Stimulated activated naive CD4-positive, alpha-beta T cell (primary cell): Measurements from ENCODE around the gene UGT3A1.
"Not testable (repeated sequence)": the region's sequence is repeated elsewhere in the genome, so short reads cannot be mapped to it uniquely, and the experiment has no call there.

Experiments used
- DNase-seq, 6 experiments: peaks; one replicate each; lab custom pipeline; 2025; lab: John Stamatoyannopoulos, UW

UGT3A1 gene, protein sequence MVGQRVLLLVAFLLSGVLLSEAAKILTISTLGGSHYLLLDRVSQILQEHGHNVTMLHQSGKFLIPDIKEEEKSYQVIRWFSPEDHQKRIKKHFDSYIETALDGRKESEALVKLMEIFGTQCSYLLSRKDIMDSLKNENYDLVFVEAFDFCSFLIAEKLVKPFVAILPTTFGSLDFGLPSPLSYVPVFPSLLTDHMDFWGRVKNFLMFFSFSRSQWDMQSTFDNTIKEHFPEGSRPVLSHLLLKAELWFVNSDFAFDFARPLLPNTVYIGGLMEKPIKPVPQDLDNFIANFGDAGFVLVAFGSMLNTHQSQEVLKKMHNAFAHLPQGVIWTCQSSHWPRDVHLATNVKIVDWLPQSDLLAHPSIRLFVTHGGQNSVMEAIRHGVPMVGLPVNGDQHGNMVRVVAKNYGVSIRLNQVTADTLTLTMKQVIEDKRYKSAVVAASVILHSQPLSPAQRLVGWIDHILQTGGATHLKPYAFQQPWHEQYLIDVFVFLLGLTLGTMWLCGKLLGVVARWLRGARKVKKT

DNA sequence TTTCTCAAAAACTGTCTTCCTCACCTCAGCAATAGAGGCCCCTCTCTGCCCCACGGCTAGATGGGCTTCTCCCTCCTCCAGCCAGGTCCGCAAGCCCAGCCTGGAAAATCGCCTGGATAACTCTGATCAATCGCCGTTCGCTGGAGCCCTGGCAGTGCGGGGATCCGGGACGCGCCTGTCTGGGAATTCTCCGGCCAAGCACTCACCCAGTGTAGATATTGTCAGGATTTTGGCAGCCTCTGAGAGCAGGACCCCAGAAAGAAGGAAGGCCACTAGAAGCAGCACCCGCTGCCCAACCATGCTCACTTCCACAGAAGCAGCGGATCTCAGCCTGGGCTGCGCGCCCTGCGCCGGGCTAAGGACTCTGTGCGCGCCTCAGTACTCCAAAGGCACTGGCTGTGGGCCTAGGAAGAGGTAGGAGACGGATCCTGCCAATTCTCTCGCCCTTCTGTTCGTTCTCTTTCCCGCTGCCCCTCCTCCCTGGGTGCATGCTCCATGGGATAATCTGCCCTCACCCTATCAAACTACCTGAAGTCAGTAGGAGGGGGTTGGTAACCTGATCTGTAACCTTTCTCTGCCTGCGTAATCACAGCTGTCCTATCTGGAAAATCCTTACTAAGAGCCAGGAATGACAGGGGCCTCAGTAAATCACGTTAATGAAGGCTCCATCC is at the start of gene UGT3A1:
Gene UGT3A1, minus strand, starts transcription at position 450 of the 671 bp plus-strand sequence. Its CDS starts 150 bp downstream, at position 300.
- no peak for DNase-seq

DNA sequence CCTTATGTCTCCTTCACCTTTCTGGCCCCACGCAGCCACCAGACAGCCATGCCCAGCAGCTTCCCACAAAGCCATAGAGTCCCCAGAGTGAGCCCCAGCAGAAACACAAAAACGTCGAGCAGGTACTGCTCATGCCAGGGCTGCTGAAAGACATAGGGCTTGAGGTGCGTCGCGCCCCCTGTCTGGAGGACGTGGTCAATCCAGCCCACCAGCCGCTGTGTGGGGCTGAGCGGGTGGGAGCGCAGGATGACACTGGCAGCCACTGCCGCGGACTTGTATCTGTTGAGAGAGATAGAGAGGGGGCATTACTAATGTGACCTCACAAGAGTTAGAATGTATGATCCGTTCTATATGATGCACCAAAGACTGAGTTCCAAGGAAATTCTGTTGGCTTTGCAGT is 44.5 kb upstream of the UGT3A1 start:
- DNase-seq = no peak

DNA sequence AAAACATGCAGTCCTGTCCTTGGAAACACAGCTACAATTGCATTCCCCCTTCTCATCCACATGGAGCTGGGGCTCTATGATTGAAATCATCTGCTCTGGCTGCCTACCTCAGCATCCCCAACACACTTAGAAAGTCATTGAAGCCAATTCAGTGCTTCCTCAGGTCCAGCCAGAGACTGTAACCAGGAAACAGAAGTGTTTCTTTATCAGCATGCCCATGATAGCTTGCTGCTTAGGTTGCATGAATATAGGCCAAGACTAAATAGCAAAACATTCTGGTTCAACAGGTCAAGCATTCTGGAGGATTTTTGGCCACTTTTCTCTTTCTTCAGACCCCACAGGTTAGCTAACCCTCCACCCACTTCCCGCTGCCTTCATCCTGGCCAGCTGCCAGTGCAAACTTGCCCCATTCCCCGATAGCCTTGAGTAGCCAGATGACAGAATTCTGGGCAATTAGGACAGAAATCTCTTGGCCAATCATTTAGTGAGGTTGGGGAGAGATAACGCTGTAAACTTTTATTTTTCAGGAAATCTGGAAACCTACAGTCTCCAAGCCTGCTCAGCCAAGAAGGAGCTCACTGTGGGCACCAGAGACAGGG is 43.4 kb upstream of the UGT3A1 start:
- not testable (repeated sequence) for DNase-seq

DNA sequence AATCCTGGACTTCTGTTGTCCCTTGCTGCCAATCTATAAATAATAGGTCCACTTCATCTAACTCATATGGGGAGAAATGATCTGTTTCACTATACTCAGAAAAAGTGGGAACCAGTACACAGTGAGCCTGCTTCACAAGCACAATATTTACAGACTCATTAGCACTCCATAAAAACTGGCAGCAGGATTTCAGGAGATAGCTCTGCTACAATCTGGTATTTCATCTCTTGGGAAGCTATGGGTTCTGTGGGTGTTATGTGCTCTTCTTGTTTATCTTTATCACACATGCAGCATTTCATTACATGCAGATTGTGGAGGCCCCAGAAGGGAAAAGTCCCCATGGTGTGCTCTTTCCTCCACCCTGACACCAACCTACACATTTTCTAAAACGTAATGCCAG is 42.3 kb upstream of the UGT3A1 start:
- DNase-seq = no peak

DNA sequence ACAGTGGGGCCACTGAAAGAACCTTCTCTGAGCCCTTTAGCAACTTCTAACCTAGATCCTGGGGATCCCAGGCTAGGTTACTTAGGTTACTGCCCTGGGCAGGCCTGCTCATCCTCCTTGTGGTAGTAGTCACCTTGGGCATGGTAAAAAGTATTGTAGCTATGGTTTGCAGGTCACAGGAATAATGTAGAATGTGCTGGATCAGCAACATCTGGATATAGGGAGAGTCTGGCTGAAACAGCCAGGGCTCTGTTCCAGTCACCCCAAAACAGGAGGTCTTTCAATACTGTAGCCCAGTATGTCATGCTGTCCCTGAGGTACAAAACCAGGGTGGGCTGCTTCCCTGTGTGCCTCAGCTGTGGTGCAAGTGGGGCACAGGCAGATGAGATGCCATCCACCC is 41.9 kb upstream of the UGT3A1 start:
- no peak for DNase-seq

DNA sequence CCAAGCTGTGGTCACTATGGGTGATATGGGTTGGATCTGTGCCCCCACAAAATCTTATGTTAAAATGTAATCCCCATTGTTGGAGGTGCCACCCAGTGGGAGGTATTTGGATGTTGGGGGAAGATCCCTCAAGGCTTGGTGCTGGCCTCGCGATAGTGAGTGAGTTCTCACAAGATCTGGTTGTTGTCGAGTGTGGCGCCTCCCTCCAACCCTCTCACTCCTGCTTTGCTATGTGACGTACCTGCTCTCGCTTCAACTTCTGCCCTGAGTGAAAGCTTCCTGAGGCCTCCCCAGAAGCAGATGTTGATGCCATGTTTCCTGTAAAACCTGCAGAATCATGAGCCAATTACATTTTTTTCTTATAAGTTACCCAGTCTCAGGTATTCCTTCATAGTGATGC is 40.0 kb upstream of the UGT3A1 start:
- no peak for DNase-seq

DNA sequence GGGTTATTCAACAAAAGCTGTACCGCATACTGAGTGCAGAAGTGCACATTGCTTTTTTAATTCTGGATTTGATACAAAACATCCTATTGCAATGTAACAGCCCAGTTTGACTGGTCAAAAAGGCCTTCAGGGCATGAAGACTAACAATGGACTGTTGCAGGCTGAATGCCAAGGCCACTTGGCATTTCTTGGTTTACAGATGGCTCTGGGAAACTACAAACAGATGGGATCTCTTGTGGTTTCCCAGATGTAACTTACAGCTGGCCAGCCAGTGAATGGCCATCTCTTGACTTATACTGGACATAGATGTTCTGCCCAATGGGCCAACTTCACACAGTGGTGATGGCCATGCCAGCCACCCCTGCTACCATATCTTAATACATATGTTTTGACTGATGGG is 38.7 kb upstream of the UGT3A1 start:
- DNase-seq = no peak

DNA sequence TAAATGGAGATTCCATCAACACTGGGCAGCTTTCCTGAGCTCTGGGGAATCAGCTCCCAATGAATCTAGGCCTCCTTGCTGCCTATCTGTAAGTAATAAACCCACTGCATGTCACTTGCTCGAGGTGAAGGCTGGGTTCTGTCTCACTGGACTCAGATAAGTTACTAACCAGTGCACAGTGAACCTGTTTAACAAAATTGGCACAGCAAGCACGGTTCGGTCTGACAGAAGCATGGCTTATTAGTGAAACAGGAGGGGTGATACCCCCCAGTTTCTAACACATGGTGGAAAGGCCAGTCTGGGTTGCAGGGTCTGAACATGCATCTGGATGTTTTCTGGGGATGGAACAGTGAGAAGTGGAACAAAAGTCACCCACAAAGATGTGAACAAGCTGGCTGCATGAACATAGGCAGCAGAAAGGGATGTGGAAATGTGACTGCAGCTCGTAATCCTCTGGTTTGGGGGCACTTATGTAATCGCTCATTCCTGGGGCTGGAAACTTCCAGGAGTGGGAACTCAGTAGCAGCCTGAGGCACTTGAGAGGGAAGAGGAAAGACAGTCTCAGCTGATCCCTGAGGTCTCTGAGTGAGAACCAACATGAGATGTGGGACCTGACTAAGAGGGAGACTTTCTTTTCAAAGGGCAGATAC is 37.8 kb upstream of the UGT3A1 start:
- no peak for DNase-seq

DNA sequence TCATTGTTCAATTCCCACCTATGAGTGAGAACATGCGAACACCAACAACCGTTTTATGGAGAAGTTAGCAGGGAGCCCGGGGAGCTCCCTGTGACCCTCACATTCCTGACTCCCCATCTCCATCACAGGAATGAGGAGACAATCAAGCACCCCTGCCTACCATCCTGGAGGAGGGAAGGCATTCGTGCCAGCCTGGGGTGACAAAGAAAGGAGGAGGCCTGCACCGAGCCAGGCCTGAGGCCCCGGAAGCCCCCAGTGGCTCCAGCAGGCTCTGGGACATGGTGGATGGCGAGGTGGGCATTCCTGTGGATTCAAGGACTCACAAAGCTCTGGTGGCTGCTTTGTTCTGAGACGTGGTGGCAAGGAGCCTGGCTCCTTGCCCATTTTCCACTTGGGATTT is 36.5 kb upstream of the UGT3A1 start:
- DNase-seq = no peak

DNA sequence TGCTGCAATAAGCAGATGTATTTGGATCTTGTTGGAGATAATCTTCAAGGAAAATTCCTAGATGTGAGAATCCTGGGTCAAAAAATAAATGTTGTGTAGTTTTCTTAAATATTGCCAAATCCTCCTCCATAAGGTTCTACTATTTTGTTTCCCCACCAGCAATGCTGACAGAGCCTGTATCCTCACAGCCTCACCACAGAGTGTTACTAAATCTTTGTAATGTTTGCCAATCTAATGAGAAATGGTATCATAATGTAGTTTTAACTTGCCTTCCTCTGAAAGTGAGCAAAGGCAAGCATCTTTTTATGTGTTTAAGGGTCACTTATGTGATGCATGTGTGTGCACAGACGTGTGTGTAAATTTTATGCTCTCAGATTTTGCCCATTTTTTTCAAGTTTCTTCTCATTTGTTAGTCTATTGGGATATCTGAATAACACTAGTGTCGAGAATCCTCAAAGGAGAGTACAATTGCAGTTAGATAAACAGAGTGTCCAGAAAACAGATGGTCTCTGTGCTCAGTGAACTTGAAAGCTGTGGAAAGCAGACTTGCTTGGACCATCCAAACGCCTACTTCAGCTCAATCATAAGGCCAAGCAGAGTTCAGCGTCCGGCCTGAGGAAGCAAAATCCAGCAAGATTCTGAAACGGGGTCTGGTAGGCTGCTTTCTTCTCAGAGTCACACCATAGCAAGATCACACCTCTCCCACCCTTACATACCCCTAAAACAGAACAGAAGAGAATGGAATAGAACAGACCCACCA is 35.7 kb upstream of the UGT3A1 start:
- DNase-seq = no peak

DNA sequence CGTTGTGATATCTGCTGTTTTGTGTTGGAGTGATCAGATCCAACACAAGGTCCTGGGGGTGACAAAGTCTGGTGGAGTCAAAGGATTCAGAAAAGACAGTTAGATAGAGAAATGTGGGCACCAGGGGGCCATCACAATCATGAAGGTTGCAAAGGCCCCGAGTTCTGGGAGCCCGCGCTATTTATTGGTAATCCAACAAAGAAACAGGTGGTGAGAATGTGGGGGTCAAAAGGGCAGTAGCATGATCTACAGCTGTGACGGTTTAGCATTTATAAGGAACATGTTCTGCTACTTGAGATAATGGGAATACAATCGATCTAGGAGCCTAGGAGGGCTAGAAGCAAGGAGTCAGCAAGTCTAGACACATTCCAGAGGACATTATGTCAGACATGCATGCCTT is 31.1 kb upstream of the UGT3A1 start:
- DNase-seq = not testable (repeated sequence)

DNA sequence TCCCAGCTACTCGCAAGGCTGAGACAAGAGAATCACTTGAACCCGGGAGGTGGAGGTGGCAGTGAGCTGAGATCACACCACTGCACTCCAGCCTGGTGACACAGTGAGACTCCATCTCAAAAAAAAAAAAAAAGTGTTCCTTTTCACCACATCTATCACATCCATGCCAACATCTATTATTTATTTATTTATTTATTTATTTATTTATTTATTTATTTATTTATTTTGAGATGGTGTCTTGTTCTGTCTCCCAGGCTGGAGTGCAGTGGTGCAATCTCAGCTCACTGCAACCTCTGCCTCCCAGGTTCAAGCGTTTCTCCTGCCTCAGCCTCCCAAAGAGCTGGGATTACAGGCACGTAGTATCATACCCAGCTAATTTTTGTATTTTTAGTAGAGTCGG is 28.4 kb upstream of the UGT3A1 start:
- DNase-seq = not testable (repeated sequence)

DNA sequence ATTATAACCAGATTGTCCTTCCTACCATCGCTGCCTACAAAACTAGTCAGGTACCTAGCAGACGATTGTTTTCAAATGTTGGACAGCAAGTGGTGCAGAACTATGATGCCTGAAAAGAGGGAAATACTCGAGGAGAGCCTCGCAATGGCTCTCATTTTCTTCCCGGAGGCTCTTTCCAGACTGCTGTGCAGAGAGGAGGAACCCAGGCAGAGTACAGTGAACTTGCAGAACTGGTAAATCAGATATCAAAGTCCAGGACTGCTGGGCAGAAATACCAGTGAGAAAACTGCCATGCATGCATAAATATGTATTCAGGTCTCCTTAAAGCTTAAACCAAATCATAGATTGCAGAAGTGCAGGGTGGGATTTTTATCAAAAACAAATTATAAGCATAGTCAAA is 26.4 kb upstream of the UGT3A1 start:
- DNase-seq = no peak

DNA sequence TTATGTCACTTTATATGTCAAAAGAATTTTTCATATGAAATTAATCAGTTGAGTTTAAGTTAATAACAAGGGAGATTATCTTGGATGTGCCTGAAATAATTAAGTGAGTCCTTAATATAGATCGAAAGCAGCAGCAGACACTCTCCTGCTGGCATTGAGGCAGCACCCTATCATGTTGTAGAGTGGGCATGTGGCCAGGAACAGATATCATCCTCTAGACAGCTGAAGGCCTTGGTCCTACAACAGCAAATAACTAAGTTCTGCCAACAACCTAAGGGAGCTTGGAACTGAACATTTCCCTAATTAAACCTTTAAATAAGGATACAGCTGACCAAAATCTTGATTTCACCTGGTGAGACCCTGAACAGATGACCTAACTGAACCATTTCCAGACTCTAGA is 25.8 kb upstream of the UGT3A1 start:
- no peak for DNase-seq

DNA sequence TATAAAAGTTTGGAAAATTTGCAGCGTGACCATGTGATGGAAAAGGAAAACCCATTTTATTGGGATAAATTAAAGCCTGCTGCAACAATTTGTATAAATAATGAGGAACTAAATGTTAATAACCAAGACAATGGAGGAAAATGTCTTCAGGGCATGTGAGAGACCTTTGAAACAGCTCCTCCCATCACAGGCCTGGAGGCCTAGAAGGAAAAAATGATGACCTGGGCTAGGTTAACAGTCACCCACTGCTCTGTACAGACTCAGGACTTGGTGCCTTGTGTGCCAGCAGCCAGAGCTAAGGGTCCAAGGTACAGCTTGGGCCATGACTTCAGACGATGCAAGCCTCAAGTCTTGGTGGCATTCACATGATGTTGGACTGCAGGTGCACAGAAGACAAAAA is 22.0 kb upstream of the UGT3A1 start:
- DNase-seq = no peak

DNA sequence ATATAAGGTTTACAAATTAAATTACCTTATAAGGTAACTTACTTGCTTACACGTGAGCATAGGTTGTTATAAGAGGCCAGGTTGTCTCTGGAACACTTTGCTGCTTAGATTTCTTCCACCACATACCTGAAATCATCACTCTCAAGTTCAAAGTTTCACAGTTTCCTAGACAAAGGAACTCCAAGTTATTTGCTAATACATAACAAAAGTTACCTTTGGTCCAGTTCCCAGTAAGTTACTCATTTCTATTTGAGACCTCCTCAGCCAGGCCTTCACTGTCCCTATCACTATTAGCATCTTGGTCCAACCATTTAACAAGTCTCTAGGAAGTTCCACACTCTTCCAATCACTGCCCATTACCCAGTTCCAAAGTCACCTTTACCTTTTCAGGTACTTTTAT is 18.5 kb upstream of the UGT3A1 start:
- no peak for DNase-seq

DNA sequence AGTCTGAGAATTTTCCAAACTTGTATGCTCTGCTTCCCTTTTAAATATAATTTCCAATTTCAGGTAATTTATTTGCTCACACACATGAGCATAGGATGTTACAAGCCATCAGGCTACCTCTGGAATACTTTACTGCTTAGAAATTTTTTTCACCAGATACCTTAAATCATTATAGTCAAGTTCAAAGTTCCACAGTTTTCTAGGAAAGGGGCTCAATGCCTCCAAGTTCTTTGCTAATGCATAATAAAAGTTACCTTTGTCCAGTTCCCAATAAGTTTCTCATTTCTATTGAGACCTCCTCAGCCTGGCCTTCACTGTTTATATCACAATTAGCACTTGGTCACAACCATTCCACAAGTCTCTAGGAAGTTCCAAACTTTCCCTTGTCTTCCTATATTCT is 16.2 kb upstream of the UGT3A1 start:
- DNase-seq = no peak

DNA sequence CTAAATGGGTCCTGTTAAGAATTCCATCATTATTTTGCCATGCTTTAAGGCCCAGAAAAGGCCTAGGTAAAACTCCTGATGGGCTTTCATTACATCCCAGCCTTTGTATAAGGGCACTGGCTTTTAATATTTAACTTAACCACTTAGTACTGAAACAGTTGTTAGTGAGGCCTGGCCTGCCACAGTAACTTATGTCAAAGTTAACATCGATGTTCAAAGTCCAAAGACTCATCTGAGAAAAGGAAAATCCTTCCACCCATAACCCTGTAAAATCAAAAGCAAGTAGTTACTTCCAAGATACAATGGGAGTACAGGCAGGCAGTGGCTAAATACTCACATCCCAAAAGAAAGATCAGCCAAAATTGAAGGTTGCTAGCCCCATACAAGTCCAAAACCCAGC is 15.0 kb upstream of the UGT3A1 start:
- DNase-seq = no peak

DNA sequence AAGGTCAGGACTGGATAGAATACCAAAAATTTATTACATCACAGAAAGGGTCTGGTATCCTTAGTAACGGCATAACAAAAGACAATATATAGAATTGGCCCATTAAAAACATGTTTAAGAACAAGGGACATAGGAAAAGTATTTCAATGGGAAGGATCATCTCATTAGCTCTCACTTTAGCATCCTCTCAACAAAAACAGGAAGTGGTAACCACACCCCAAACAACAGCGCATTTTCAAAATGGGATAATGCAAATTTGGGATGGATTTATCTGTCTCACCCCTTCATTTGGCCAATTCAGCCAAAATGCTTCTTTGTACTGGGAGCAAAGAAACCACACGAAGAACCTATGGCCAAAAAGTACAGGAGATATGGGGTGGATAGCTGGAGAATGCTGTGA is 9.8 kb upstream of the UGT3A1 start:
- DNase-seq = no peak

DNA sequence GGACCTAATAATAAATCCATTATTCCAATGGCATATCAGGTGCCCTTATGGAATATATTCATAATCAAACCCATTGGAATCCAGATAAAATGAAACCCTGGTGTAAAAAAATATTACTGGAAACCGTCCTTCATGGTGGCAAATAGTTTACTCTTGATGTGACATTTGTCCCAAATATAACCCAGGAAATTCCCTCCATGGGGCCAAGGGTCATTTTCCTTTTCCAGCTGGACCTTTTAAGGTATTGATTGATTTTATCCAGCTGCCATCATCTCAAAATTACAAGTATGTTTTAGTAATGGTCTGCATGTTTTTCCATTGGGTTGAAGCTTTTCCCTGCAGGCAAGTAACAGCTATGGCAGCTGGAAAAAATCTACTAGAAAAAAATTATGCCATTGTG is 8.4 kb upstream of the UGT3A1 start:
- DNase-seq = no peak

DNA sequence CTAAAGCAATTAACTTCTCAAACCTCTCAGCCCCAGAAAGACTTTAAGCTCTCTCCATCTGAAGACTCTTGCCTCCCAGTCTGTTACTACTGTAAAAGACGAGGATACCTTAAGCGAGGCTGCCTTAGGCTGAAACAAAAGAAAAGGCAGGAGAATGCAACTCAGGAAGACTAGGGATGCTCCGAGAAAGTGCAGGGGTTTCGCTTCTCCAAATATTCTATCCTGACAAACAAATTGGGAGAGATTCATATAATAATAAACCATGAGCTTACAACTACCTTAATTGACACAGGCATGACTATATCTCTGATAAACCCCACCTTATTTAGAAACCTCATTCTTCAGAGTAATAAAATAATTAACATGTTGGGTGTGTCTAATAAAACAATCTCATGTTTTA is 4.9 kb upstream of the UGT3A1 start:
- no peak for DNase-seq

DNA sequence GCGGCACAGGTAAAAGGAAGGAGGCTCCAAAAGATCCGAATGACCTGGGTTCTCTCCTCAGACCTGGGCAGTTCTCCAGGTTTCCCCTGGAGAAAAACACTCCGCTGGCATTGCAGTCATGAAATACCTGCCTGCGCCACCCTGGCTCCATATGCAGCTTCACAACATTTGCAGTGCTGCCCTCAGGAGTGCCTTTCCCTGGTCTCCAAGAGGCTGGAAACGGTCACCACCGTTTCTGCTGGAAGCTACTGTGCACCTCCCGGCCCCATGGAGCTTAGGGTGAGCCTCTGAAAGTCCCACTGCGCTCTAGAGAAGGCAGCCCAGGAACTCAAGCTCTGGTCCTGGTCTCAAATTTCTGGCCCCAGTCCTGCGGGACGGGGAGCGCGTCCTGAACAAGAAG is 670 bp downstream of the UGT3A1 start:
- DNase-seq = no peak
